GM23338 (cell line): ENCODE results near the gene RAX. TPM values are rescaled to one million over a fixed set of nuclear protein-coding genes. Genes with fewer than 3 reads are reported as not detected.

Experiments used
- ATAC-seq: fragments of 200-7000 bp; cut with Tn5 transposase; 3 replicates; pipeline ENCODE4 v1.9.1; 2020
- DNase-seq: peaks from one replicate; pipeline ENCODE4 v3.0.0-alpha.2; 2015; ENCODE audit warnings: low spot score
- H2AFZ ChIP-seq: fragments of 200-600 bp; sonication (generic); 2 replicates; pipeline ENCODE4 v1.8.0; 2016; ENCODE audit warnings: antibody characterized with exemption, mild to moderate bottlenecking, moderate library complexity
- H3F3A ChIP-seq: fragments of 200-600 bp; sonication (generic); replicated peaks from 2 replicates; pipeline ENCODE4 v1.8.0; 2017; ENCODE audit warnings: antibody characterized with exemption, mixed run types, low read depth
- H3K27ac ChIP-seq: fragments of 200-600 bp; sonication (generic); 2 replicates; pipeline ENCODE4 v1.6.1; 2016; ENCODE audit warnings: low read depth
- H3K27me3 ChIP-seq: fragments of 200-600 bp; sonication (generic); 2 replicates; pipeline ENCODE4 v1.8.0; 2016; ENCODE audit warnings: mild to moderate bottlenecking, mixed run types, moderate library complexity; ENCODE audit not compliant: insufficient read depth
- H3K36me3 ChIP-seq: fragments of 200-600 bp; sonication (generic); 2 replicates; pipeline ENCODE4 v1.8.0; 2016; ENCODE audit warnings: mild to moderate bottlenecking; ENCODE audit not compliant: insufficient read depth
- H3K4me1 ChIP-seq: fragments of 200-600 bp; sonication (generic); 2 replicates; pipeline ENCODE4 v1.8.0; 2016; ENCODE audit warnings: mild to moderate bottlenecking, moderate library complexity; ENCODE audit not compliant: insufficient read depth
- H3K4me2 ChIP-seq: fragments of 200-600 bp; sonication (generic); 2 replicates; pipeline ENCODE4 v1.7.1; 2017; ENCODE audit warnings: mixed run types
- H3K4me3 ChIP-seq: fragments of 200-600 bp; sonication (generic); 2 replicates; pipeline ENCODE4 v1.6.1; 2016; ENCODE audit warnings: mixed run types
- H3K79me2 ChIP-seq: fragments of 200-600 bp; sonication (generic); replicated peaks from 2 replicates; pipeline ENCODE4 v1.8.0; 2017; ENCODE audit warnings: mild to moderate bottlenecking; ENCODE audit not compliant: insufficient read depth
- H3K9me2 ChIP-seq: fragments of 200-600 bp; sonication (generic); 2 replicates; pipeline ENCODE4 v1.8.0; 2017; ENCODE audit not compliant: insufficient read depth
- H4K20me1 ChIP-seq: fragments of 200-600 bp; sonication (generic); replicated peaks from 2 replicates; pipeline ENCODE4 v1.8.0; 2017; ENCODE audit warnings: mild to moderate bottlenecking; ENCODE audit not compliant: insufficient read depth
- H3K27ac Mint-ChIP-seq: 2 replicates; pipeline ENCODE4 v1.8.0; 2020; ENCODE audit warnings: inconsistent platforms, mild to moderate bottlenecking, moderate library complexity, mixed read lengths
- H3K27me3 Mint-ChIP-seq: 3 replicates; pipeline ENCODE4 v1.8.0; 2022; ENCODE audit warnings: low read depth, mild to moderate bottlenecking, moderate library complexity, mixed read lengths, inconsistent platforms; ENCODE audit not compliant: insufficient read depth, poor library complexity
- H3K36me3 Mint-ChIP-seq: 3 replicates; pipeline ENCODE4 v1.8.0; 2021; ENCODE audit warnings: low read depth, mild to moderate bottlenecking, inconsistent platforms, moderate library complexity, mixed read lengths
- H3K4me1 Mint-ChIP-seq: 3 replicates; pipeline ENCODE4 v1.8.0; 2020; ENCODE audit warnings: mild to moderate bottlenecking, inconsistent platforms, mixed read lengths
- H3K4me3 Mint-ChIP-seq: 3 replicates; pipeline ENCODE4 v1.8.0; 2021; ENCODE audit warnings: moderate library complexity, mild to moderate bottlenecking, inconsistent platforms, mixed read lengths
- H3K9me3 Mint-ChIP-seq: 3 replicates; pipeline ENCODE4 v1.8.0; 2020; ENCODE audit warnings: moderate library complexity, mild to moderate bottlenecking, inconsistent platforms, mixed read lengths
- CREB1 ChIP-seq: fragments of 250-450 bp; sonication (Bioruptor Pico); IDR thresholded peaks from 2 replicates; pipeline ENCODE4 v1.5.0; 2020; ENCODE audit warnings: low read depth, mild to moderate bottlenecking, moderate library complexity
- EZH2 ChIP-seq: fragments of 200-600 bp; sonication (generic); IDR thresholded peaks from one replicate; pipeline ENCODE4 v1.8.0; 2017; ENCODE audit warnings: antibody characterized with exemption, mild to moderate bottlenecking, low read depth; ENCODE audit not compliant: unreplicated experiment
- EZH2phosphoT487 ChIP-seq: fragments of 200-600 bp; sonication (generic); IDR thresholded peaks from one replicate; pipeline ENCODE4 v1.8.1; 2018; ENCODE audit warnings: antibody characterized with exemption; ENCODE audit not compliant: unreplicated experiment
- JUNB ChIP-seq: IDR thresholded peaks from one replicate; pipeline ENCODE4 v1.6.1; 2016; ENCODE audit warnings: antibody characterized with exemption; ENCODE audit not compliant: unreplicated experiment
- NANOG ChIP-seq: IDR thresholded peaks from 2 replicates; pipeline ENCODE4 v1.6.1; 2016; ENCODE audit warnings: antibody characterized with exemption, borderline replicate concordance
- POLR2AphosphoS5 ChIP-seq: IDR thresholded peaks from 2 replicates; pipeline ENCODE4 v1.6.1; 2016; ENCODE audit warnings: antibody characterized with exemption, low read depth
- STAT1 ChIP-seq: IDR thresholded peaks from one replicate; pipeline ENCODE4 v1.6.1; 2016; ENCODE audit warnings: antibody characterized with exemption; ENCODE audit not compliant: unreplicated experiment
- ZNF114 ChIP-seq: fragments of 250-450 bp; sonication (Bioruptor Pico); IDR thresholded peaks from 2 replicates; pipeline ENCODE4 v1.5.0; 2020; ENCODE audit warnings: mild to moderate bottlenecking, moderate library complexity
- ZNF331 ChIP-seq: fragments of 250-450 bp; sonication (Bioruptor Pico); IDR thresholded peaks from 2 replicates; pipeline ENCODE4 v1.5.0; 2020; ENCODE audit warnings: low read depth, mild to moderate bottlenecking, moderate library complexity
- polyA plus RNA-seq: library from polyadenylated mRNA; unstranded; fragments of >200 nt; fragmentation: Nextera tagmentation; extraction: Ambion mirVana; gene quantifications from 2 replicates; pipeline ENCODE4 v1.2.1, GENCODE V29; 2016
- total RNA-seq: library from RNA; depleted of rRNA; stranded (reverse); fragments of >200 nt; shearing (Covaris generic); gene quantifications from 2 replicates; pipeline ENCODE4 v1.2.3, GENCODE V29; 2014
- TF ChIP-seq, protein P1 (sequence below): fragments of 250-450 bp; sonication (Bioruptor Pico); IDR thresholded peaks from 2 replicates; pipeline ENCODE4 v1.5.0; 2020; ENCODE audit warnings: mild to moderate bottlenecking, moderate library complexity
- TF ChIP-seq, protein P2 (sequence below): IDR thresholded peaks from one replicate; pipeline ENCODE4 v1.6.1; 2018; ENCODE audit warnings: antibody characterized with exemption; ENCODE audit not compliant: unreplicated experiment
- TF ChIP-seq, protein P3 (sequence below): IDR thresholded peaks from 2 replicates; pipeline ENCODE4 v1.6.1; 2016; ENCODE audit warnings: antibody characterized with exemption
- TF ChIP-seq, protein P4 (sequence below), 2 experiments: fragments of 200-600 bp in 1 of 2; sonication (generic) in 1 of 2; conservative IDR thresholded peaks; 2 replicates each; pipeline versions ENCODE4 v1.5.1 to v1.6.1; 2016 to 2017; ENCODE audit warnings: antibody characterized with exemption in 2 of 2, low read depth in 2 of 2, mild to moderate bottlenecking in 2 of 2, moderate library complexity in 1 of 2

Gene RAX
- total and polyA plus RNA-seq, 2 experiments from 2014 or later = 0.03 to 0.16 TPM

DNA sequence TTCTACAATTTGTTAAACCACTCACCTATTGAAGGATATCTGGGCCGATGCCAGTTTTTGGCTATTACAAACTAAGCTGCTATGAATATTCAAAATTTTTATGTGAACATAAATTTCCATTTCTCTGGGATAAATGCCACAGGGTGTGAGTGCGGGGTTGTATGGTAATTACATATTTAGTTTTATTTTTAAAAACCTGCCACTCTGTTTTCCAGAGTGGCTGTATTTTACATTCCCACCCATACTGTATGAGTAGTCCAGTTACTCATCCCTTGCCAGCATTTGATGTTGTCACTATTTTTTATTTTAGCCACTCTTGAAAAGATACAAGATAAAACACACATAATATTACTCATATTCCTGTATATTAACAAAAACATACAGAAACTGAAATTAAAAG is 30.3 kb downstream of the RAX start:
- Histone ChIP-seq H3K36me3 (no peaks in the 10 kb centered on the region), H3K4me1 (no peaks in the 10 kb centered on the region), H3F3A (no peaks in the 10 kb centered on the region), H3K4me2 (no peak overlapping the region), H3K9me2 (no peaks in the 10 kb centered on the region), H3K4me3 (no peak overlapping the region), H3K27me3 (0 out of 2 replicates have a peak, but pooled peaks cover 4% of the 10 kb centered on the region), H4K20me1 (no peaks in the 10 kb centered on the region), H3K79me2 (no peaks in the 10 kb centered on the region), H2AFZ (no peak overlapping the region), H3K27ac (no peak overlapping the region)
- DNase-seq (no peak), ATAC-seq (no peak)
- H3K27me3 Mint-ChIP-seq = peaks cover 2% of the 10 kb centered on the region
- no peak overlapping the region for H3K27ac Mint-ChIP-seq
- no peaks in the 10 kb centered on the region for H3K36me3 Mint-ChIP-seq
- no peaks in the 10 kb centered on the region for H3K9me3 Mint-ChIP-seq
- H3K4me3 Mint-ChIP-seq = no peak overlapping the region
- peaks cover 6% of the 10 kb centered on the region for H3K4me1 Mint-ChIP-seq
- TF ChIP-seq, protein P1, sequence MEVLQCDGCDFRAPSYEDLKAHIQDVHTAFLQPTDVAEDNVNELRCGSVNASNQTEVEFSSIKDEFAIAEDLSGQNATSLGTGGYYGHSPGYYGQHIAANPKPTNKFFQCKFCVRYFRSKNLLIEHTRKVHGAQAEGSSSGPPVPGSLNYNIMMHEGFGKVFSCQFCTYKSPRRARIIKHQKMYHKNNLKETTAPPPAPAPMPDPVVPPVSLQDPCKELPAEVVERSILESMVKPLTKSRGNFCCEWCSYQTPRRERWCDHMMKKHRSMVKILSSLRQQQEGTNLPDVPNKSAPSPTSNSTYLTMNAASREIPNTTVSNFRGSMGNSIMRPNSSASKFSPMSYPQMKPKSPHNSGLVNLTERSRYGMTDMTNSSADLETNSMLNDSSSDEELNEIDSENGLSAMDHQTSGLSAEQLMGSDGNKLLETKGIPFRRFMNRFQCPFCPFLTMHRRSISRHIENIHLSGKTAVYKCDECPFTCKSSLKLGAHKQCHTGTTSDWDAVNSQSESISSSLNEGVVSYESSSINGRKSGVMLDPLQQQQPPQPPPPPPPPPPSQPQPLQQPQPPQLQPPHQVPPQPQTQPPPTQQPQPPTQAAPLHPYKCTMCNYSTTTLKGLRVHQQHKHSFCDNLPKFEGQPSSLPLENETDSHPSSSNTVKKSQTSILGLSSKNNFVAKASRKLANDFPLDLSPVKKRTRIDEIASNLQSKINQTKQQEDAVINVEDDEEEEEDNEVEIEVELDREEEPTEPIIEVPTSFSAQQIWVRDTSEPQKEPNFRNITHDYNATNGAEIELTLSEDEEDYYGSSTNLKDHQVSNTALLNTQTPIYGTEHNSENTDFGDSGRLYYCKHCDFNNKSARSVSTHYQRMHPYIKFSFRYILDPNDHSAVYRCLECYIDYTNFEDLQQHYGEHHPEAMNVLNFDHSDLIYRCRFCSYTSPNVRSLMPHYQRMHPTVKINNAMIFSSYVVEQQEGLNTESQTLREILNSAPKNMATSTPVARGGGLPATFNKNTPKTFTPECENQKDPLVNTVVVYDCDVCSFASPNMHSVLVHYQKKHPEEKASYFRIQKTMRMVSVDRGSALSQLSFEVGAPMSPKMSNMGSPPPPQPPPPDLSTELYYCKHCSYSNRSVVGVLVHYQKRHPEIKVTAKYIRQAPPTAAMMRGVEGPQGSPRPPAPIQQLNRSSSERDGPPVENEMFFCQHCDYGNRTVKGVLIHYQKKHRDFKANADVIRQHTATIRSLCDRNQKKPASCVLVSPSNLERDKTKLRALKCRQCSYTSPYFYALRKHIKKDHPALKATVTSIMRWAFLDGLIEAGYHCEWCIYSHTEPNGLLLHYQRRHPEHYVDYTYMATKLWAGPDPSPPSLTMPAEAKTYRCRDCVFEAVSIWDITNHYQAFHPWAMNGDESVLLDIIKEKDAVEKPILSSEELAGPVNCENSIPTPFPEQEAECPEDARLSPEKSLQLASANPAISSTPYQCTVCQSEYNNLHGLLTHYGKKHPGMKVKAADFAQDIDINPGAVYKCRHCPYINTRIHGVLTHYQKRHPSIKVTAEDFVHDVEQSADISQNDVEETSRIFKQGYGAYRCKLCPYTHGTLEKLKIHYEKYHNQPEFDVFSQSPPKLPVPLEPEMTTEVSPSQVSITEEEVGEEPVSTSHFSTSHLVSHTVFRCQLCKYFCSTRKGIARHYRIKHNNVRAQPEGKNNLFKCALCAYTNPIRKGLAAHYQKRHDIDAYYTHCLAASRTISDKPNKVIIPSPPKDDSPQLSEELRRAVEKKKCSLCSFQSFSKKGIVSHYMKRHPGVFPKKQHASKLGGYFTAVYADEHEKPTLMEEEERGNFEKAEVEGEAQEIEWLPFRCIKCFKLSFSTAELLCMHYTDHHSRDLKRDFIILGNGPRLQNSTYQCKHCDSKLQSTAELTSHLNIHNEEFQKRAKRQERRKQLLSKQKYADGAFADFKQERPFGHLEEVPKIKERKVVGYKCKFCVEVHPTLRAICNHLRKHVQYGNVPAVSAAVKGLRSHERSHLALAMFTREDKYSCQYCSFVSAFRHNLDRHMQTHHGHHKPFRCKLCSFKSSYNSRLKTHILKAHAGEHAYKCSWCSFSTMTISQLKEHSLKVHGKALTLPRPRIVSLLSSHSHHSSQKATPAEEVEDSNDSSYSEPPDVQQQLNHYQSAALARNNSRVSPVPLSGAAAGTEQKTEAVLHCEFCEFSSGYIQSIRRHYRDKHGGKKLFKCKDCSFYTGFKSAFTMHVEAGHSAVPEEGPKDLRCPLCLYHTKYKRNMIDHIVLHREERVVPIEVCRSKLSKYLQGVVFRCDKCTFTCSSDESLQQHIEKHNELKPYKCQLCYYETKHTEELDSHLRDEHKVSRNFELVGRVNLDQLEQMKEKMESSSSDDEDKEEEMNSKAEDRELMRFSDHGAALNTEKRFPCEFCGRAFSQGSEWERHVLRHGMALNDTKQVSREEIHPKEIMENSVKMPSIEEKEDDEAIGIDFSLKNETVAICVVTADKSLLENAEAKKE (CRISPR knock-in tag) = no peak
- no peak for TF ChIP-seq CREB1 (CRISPR knock-in tag)
- no peak for TF ChIP-seq ZNF331
- TF ChIP-seq, protein P2, sequence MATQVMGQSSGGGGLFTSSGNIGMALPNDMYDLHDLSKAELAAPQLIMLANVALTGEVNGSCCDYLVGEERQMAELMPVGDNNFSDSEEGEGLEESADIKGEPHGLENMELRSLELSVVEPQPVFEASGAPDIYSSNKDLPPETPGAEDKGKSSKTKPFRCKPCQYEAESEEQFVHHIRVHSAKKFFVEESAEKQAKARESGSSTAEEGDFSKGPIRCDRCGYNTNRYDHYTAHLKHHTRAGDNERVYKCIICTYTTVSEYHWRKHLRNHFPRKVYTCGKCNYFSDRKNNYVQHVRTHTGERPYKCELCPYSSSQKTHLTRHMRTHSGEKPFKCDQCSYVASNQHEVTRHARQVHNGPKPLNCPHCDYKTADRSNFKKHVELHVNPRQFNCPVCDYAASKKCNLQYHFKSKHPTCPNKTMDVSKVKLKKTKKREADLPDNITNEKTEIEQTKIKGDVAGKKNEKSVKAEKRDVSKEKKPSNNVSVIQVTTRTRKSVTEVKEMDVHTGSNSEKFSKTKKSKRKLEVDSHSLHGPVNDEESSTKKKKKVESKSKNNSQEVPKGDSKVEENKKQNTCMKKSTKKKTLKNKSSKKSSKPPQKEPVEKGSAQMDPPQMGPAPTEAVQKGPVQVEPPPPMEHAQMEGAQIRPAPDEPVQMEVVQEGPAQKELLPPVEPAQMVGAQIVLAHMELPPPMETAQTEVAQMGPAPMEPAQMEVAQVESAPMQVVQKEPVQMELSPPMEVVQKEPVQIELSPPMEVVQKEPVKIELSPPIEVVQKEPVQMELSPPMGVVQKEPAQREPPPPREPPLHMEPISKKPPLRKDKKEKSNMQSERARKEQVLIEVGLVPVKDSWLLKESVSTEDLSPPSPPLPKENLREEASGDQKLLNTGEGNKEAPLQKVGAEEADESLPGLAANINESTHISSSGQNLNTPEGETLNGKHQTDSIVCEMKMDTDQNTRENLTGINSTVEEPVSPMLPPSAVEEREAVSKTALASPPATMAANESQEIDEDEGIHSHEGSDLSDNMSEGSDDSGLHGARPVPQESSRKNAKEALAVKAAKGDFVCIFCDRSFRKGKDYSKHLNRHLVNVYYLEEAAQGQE = no peak
- no peak for TF ChIP-seq POLR2AphosphoS5
- no peak for TF ChIP-seq JUNB
- TF ChIP-seq STAT1 = no peak
- TF ChIP-seq, protein P3, sequence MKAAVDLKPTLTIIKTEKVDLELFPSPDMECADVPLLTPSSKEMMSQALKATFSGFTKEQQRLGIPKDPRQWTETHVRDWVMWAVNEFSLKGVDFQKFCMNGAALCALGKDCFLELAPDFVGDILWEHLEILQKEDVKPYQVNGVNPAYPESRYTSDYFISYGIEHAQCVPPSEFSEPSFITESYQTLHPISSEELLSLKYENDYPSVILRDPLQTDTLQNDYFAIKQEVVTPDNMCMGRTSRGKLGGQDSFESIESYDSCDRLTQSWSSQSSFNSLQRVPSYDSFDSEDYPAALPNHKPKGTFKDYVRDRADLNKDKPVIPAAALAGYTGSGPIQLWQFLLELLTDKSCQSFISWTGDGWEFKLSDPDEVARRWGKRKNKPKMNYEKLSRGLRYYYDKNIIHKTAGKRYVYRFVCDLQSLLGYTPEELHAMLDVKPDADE = no peak
- TF ChIP-seq EZH2 = no peak
- no peak for TF ChIP-seq EZH2phosphoT487
- TF ChIP-seq ZNF114 (CRISPR knock-in tag) = no peak
- TF ChIP-seq, protein P4, sequence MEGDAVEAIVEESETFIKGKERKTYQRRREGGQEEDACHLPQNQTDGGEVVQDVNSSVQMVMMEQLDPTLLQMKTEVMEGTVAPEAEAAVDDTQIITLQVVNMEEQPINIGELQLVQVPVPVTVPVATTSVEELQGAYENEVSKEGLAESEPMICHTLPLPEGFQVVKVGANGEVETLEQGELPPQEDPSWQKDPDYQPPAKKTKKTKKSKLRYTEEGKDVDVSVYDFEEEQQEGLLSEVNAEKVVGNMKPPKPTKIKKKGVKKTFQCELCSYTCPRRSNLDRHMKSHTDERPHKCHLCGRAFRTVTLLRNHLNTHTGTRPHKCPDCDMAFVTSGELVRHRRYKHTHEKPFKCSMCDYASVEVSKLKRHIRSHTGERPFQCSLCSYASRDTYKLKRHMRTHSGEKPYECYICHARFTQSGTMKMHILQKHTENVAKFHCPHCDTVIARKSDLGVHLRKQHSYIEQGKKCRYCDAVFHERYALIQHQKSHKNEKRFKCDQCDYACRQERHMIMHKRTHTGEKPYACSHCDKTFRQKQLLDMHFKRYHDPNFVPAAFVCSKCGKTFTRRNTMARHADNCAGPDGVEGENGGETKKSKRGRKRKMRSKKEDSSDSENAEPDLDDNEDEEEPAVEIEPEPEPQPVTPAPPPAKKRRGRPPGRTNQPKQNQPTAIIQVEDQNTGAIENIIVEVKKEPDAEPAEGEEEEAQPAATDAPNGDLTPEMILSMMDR (conservative IDR thresholded peaks at IDR 0.05; ENCODE audit: low read depth in 2 of 2) = no peak
- no peak for TF ChIP-seq NANOG
